NCI-H2196 treated with DMSO at 0.1 percent for 48 hours (cell line): ENCODE data around the gene STK25.
"Not testable (repeated sequence)": the region's sequence is repeated elsewhere in the genome, so short reads cannot be mapped to it uniquely, and the experiment has no call there.

Experiments used
- DNase-seq: peaks from one replicate; lab custom pipeline; 2025; ENCODE audit not compliant: unreplicated experiment; lab: John Stamatoyannopoulos, UW

STK25 gene

GRCh38 chr2:241467777-241468475 lies 40.5 kb downstream of the STK25 start:
- no peak for DNase-seq

DNA sequence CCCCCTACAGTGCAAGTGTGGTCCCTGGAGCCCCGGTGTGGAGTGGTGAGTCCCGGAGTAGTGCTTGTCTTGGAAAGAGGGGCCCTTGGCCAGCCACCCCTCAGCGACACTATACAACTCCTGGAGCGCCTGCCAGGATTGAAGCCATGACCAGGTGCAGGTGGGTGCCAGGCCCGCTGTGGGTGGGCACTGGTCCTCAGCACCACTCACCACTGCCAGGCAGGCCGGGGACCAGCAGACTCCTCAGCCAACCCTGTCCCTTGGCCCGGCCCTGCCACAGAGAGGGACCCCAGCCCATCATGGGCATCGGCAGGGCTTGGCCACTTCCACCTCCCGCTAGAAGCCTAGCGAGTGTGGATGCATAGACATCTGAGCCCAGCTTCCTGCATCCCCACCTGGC lies 42.2 kb downstream of the STK25 start:
- no peak for DNase-seq

DNA sequence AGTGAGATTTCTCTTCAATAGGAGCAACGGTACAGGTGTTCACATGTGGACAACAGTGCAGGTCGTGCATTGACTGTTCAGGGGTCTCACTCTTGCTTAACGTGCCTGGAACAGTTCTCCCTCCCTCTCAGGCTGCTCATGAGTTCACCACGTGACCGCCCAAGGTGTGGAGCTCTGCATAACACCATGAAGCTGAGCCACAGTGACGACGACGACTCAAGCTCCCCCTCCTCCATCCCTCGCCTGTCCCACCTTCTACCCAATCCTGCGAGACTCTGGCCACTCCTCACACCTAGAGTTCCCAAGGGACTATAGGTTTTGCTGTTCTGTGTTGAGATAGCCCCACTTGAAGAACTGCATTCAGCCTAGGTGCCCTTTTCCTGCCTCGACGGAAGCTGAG lies 42.8 kb downstream of the STK25 start:
- DNase-seq, result no peak

- no peak for DNase-seq
Observed at GRCh38 chr2:241463276-241464135, 44.9 kb downstream of the STK25 start.

GRCh38 chr2:241461693-241462677 lies 46.4 kb downstream of the STK25 start:
- no peak for DNase-seq

- DNase-seq, result no peak
Observed at GRCh38 chr2:241460631-241461030, 47.8 kb downstream of the STK25 start.

DNA sequence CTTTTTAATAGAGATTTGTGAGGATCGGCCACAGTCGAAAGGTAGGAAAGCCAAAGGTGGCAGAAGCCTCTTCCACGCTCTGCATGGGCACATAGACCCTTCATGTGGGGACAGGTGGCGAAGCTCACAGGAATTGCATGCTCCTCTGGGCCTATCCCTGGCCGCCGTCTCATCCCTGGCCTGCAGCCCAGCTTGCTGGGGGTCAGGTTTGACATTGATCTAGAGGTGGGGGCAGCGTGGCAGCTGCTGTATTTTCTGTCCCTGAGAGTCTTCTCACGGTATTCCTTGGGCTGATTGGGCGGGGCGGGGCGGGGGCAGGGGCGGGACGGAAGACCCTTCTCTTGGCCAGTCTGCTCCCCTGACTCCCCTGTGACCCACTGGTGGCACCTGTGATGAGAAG lies 48.9 kb downstream of the STK25 start:
- DNase-seq, result no peak

GRCh38 chr2:241458687-241459086 lies 49.7 kb downstream of the STK25 start:
- DNase-seq, result no peak

- no peak for DNase-seq
Observed at GRCh38 chr2:241456546-241456945, 51.8 kb downstream of the STK25 start.

DNA sequence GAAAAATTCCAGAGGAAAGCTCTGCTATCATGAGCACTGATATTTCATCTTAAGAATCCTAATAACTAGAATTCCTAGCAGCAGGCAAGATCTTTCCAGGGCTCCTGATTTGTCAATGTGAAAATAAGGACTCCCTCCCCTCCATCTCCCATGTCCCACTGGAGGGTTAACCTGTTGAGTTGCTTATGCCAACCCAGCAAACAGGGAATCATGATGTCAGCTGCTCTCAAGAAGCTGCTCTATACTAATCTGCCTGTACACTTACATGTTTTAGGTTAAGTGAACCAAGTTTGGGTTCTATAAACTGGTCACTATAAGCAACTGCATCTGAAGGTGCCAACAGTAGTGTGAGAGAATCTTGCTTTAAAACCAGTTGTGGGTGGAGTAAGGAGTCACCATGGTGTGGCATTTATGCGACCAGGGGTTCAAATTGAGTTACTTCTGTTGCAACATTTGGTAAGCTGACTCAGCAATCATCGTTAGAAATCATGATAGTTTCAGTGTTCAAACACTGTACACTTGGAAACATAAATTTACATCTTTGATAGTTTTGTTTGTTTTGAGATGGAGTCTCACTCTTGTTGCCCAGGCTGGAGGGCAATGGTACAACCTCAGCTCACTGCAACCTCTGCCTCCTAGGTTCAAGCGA lies 53.4 kb downstream of the STK25 start:
- DNase-seq, result no peak

DNA sequence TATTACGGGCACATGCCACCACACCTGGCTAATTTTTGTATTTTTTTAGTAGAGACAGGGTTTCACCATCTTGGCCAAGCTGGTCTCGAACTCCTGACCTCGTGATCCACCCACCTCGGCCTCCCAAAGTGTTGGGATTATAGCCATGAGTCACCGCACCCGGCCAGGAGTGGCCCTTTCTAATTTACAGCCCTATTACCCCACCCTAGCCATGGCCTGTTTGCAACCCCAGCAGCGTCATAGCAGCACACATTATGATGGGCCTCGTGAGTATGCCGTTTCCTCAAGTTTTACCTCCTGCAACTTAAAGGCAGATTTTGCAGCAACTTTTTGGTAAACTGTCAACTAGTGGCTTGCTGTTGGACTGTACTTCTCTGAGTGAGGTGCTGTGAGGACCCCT lies 54.5 kb downstream of the STK25 start:
- DNase-seq, result not testable (repeated sequence)

- no peak for DNase-seq
Observed at GRCh38 chr2:241451840-241452506, 56.4 kb downstream of the STK25 start.

DNA sequence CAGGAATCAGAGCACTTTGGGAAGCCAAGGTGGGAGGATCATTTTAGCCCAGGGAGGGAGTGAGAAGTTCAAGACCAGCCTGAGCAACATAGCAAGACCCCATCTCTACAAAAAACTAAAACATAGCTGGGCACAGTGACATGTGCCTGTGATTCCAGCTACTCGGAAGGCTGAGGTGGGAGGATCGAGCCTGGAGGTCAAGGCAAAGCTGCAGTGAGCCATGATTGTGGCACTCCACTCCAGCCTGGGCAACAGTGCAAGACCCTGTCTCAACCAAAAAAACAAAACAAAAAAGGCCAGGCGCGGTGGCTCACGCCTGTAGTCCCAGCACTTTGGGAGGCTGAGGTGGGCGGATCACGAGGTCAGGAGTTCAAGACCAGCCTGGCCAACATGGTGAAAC lies 58.3 kb downstream of the STK25 start:
- not testable (repeated sequence) for DNase-seq

DNA sequence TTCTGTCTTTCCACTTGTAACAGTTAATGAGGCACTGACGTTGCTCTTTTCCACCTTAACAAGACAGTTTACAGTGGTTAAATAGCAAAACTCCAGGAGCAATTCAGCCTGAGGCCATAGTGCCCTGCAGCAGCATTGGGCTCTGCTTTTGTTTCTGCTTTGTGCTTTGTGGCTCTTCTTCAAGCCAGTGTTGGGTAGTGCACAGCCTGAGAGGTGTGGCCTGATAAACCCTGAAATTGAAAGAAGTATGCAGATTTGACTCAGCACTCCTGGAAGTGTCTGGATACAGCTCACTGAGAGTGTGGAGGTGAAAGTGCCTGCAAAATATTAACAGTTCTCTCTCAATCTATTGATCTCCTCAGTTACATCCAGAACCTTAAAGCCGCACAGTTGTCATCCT lies 63.0 kb downstream of the STK25 start:
- DNase-seq, result no peak

- no peak for DNase-seq
Observed at GRCh38 chr2:241443486-241444223, 64.7 kb downstream of the STK25 start.
